Ovary (tissue), 3 donors: ENCODE results near the gene GLT1D1.

Experiments used
- CTCF ChIP-seq, 3 donors: fragments of 450-650 bp in 2 of 3; fragments of 200-600 bp in 1 of 3; IDR thresholded peaks; one replicate each; pipeline versions ENCODE4 v1.5.1 to v1.8.0; 2016 to 2022; ENCODE audit warnings: antibody characterized with exemption in 3 of 3, mild to moderate bottlenecking in 1 of 3
- POLR2A ChIP-seq: fragments of 450-650 bp; IDR thresholded peaks from one replicate; pipeline ENCODE4 v1.6.1; 2017; ENCODE audit warnings: antibody characterized with exemption, mild to moderate bottlenecking, moderate library complexity
- donor health status: DM: no; HTN: no; CAD: no.

GRCh38 chr12:128942960-128943477 is 89.7 kb downstream of the GLT1D1 start:
- no peak for TF ChIP-seq CTCF (IDR thresholded peaks at IDR 0.05)
- TF ChIP-seq POLR2A: no peak
